H1 (cell line): ENCODE data around the gene KRTAP19-8. TPM values are rescaled to one million over a fixed set of nuclear protein-coding genes. Genes with fewer than 3 reads are reported as not detected.

Experiments
- CEBPB ChIP-seq: IDR thresholded peaks from 2 replicates; pipeline ENCODE4 v1.6.1; 2012; ENCODE audit warnings: low read depth, low read length
- GABPA ChIP-seq: IDR thresholded peaks from 2 replicates; pipeline ENCODE4 v1.6.1; 2011; ENCODE audit warnings: mild to moderate bottlenecking, low read length, moderate library complexity, borderline replicate concordance; ENCODE audit not compliant: insufficient read depth
- RNF2 ChIP-seq: fragments of 200-900, 300-1000 bp; sonication (generic); IDR thresholded peaks from 2 replicates; pipeline ENCODE4 v1.7.1; 2016; ENCODE audit warnings: borderline replicate concordance, low read depth, mild to moderate bottlenecking, antibody characterized with exemption, low read length; ENCODE audit not compliant: poor library complexity, severe bottlenecking; ENCODE audit errors: missing control alignments
- polyA plus RNA-seq, 7 experiments: library from polyadenylated mRNA; depleted of rRNA in 3 of 7; stranded (reverse) in 5 of 7; unstranded in 2 of 7; fragments of >200 nt in 5 of 7; fragments of 200-250 nt in 2 of 7; gene quantifications; 1 replicate in 5 of 7; 2 replicates in 1 of 7; 4 replicates in 1 of 7; pipeline versions ENCODE4 v1.2.1 to v1.2.3, GENCODE V29; 2011 to 2013; ENCODE audit warnings: missing spikeins in 2 of 7, mixed read lengths in 2 of 7
- total RNA-seq: library from RNA; stranded (reverse); fragmentation: NEBNext Ultra II Directional; extraction: Animal tissue kit (Norgen Biotek cat#: 25700); gene quantifications from 2 replicates; pipeline ENCODE4 v1.2.1, GENCODE V29; 2021

Gene KRTAP19-8
- total and polyA plus RNA-seq, 2 of the 8 experiments (the other 6 are each of a cell fraction or from before 2014, with no cell fraction given), result not detected

GRCh38 chr21:31011412-31011811 is 26.9 kb downstream of the KRTAP19-8 start (continued):
- no peak for TF ChIP-seq RNF2
- no peak for TF ChIP-seq GABPA
- TF ChIP-seq CEBPB, result no peak
